ENCODE data around the gene CLNS1A.
A peak's percentile ranks its signal among the peaks of the same experiment; 100 is the strongest.

Gene CLNS1A

GRCh38 chr11:77637345-77638165 lies at the start of gene CLNS1A:
CLNS1A (minus strand) TSS chr11:77637794; CDS start chr11:77637714, 80 bp downstream.
- peak; percentile 78 to 95 for DNase-seq

- DNase-seq = no peak
Measured at GRCh38 chr11:77687088-77687487, 49.5 kb upstream of the CLNS1A start.

GRCh38 chr11:77677138-77677537 lies 39.5 kb upstream of the CLNS1A start:
- no peak for DNase-seq

GRCh38 chr11:77672264-77672663 lies 34.7 kb upstream of the CLNS1A start:
- no peak for DNase-seq

- DNase-seq = no peak
Measured at GRCh38 chr11:77669848-77670511, 32.4 kb upstream of the CLNS1A start.

- DNase-seq = no peak
Measured at GRCh38 chr11:77668760-77669159, 31.2 kb upstream of the CLNS1A start.

- no peak for DNase-seq
Measured at GRCh38 chr11:77665240-77665965, 27.8 kb upstream of the CLNS1A start.

GRCh38 chr11:77661670-77662069 lies 24.1 kb upstream of the CLNS1A start:
- DNase-seq = no peak

- DNase-seq = no peak
Measured at GRCh38 chr11:77660947-77661346, 23.4 kb upstream of the CLNS1A start.

- DNase-seq = no peak
Measured at GRCh38 chr11:77658213-77659013, 20.8 kb upstream of the CLNS1A start.

- DNase-seq = no peak
Measured at GRCh38 chr11:77656362-77656761, 18.8 kb upstream of the CLNS1A start.

GRCh38 chr11:77654770-77655434 lies 17.3 kb upstream of the CLNS1A start:
- no peak for DNase-seq

GRCh38 chr11:77650123-77650522 lies 12.5 kb upstream of the CLNS1A start:
- no peak for DNase-seq

- no peak for DNase-seq
Measured at GRCh38 chr11:77647654-77648305, 10.2 kb upstream of the CLNS1A start.

- no peak for DNase-seq
Measured at GRCh38 chr11:77644887-77645286, 7.3 kb upstream of the CLNS1A start.

- DNase-seq = no peak
Measured at GRCh38 chr11:77642228-77642627, 4.6 kb upstream of the CLNS1A start.

GRCh38 chr11:77636731-77637344 lies 756 bp downstream of the CLNS1A start:
- peak in 1 of 2 experiments; percentile 48 for DNase-seq

- peak in 1 of 2 experiments; percentile 29 for DNase-seq
Measured at GRCh38 chr11:77633926-77634325, 3.7 kb downstream of the CLNS1A start.

- DNase-seq = no peak
Measured at GRCh38 chr11:77630157-77630710, 7.4 kb downstream of the CLNS1A start.

GRCh38 chr11:77619576-77620198 lies 17.9 kb downstream of the CLNS1A start:
- peak in 1 of 2 experiments; percentile 52 for DNase-seq

All from SW 1271 (cell line).